Ishikawa (cell line): ENCODE measurements around the gene ZGPAT.

Source experiments
- CEBPB ChIP-seq: IDR thresholded peaks from 2 replicates; pipeline ENCODE4 v1.6.1; 2012
- CREB1 ChIP-seq: IDR thresholded peaks from 2 replicates; pipeline ENCODE4 v1.6.1; 2012; ENCODE audit warnings: low read depth
- EGR1 ChIP-seq: IDR thresholded peaks from 2 replicates; pipeline ENCODE4 v1.6.1; 2012
- EP300 ChIP-seq: IDR thresholded peaks from 2 replicates; pipeline ENCODE4 v1.6.1; 2012; ENCODE audit warnings: borderline replicate concordance
- FOXM1 ChIP-seq: IDR thresholded peaks from 2 replicates; pipeline ENCODE4 v1.6.1; 2012; ENCODE audit warnings: low read depth, borderline replicate concordance
- NFIC ChIP-seq: IDR thresholded peaks from 2 replicates; pipeline ENCODE4 v1.6.1; 2012
- RAD21 ChIP-seq: IDR thresholded peaks from 2 replicates; pipeline ENCODE4 v1.6.1; 2012; ENCODE audit warnings: low read depth
- TAF1 ChIP-seq: IDR thresholded peaks from 2 replicates; pipeline ENCODE4 v1.6.1; 2012; ENCODE audit warnings: low read depth, mild to moderate bottlenecking
- TCF12 ChIP-seq: IDR thresholded peaks from 2 replicates; pipeline ENCODE4 v1.6.1; 2012; ENCODE audit warnings: low read depth
- TEAD4 ChIP-seq: IDR thresholded peaks from 2 replicates; pipeline ENCODE4 v1.6.1; 2012
- YY1 ChIP-seq: IDR thresholded peaks from 2 replicates; pipeline ENCODE4 v1.6.1; 2012; ENCODE audit warnings: low read depth
- ZBTB7A ChIP-seq: IDR thresholded peaks from 2 replicates; pipeline ENCODE4 v1.6.1; 2012; ENCODE audit warnings: low read depth
- TF ChIP-seq, protein P1 (sequence below): IDR thresholded peaks from 2 replicates; pipeline ENCODE4 v1.6.1; 2012; ENCODE audit warnings: low read depth, mild to moderate bottlenecking
- TF ChIP-seq, protein P2 (sequence below): IDR thresholded peaks from 2 replicates; pipeline ENCODE4 v1.6.1; 2012
- TF ChIP-seq, protein P3 (sequence below): IDR thresholded peaks from 2 replicates; pipeline ENCODE4 v1.6.1; 2012

ZGPAT gene

DNA sequence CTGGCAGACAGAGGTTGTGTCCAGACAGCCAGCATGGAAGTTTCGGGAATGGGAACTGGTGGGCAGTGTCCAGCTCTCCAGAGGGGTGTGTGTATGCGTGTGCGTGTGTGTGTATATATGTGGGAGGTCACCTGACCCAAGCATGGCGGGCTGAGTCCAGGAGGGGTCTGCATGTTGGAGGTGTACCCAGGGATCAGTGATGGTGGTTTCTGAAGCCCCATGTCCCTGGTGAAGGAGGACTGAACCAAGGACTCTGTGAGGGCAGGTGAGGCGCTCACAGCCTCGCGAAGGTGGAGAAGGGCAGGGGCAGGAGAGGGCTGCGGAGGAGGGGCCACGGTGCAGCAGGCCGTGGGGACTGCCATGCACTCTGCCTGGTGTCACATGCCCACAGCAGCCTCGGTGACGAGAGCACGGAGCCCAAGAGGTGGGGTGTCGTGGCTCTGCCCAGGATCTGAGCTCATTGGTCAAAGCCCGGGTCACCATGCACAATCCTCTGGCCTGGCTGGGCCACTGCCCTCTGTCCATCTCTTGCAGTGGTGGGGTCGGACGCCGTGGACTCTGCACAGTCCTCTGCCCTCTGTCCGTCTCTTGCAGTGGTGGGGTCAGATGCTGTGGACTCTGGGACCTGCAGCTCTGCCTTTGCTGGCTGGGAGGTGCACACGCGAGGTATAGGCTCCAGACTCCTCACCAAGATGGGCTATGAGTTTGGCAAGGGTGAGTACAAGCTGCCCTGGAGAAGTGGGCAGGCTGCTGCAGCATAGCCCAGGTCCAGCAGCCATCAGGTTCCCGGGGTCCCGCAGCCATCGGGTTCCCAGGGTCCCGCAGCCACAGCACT, 26.5 kb downstream of the ZGPAT start:
- TF ChIP-seq TAF1 (no peak), CREB1 (no peak), FOXM1 (no peak), TCF12 (no peak), YY1 (no peak), NFIC (no peak), TEAD4 (no peak), ZBTB7A (no peak)
- TF ChIP-seq, protein P1, sequence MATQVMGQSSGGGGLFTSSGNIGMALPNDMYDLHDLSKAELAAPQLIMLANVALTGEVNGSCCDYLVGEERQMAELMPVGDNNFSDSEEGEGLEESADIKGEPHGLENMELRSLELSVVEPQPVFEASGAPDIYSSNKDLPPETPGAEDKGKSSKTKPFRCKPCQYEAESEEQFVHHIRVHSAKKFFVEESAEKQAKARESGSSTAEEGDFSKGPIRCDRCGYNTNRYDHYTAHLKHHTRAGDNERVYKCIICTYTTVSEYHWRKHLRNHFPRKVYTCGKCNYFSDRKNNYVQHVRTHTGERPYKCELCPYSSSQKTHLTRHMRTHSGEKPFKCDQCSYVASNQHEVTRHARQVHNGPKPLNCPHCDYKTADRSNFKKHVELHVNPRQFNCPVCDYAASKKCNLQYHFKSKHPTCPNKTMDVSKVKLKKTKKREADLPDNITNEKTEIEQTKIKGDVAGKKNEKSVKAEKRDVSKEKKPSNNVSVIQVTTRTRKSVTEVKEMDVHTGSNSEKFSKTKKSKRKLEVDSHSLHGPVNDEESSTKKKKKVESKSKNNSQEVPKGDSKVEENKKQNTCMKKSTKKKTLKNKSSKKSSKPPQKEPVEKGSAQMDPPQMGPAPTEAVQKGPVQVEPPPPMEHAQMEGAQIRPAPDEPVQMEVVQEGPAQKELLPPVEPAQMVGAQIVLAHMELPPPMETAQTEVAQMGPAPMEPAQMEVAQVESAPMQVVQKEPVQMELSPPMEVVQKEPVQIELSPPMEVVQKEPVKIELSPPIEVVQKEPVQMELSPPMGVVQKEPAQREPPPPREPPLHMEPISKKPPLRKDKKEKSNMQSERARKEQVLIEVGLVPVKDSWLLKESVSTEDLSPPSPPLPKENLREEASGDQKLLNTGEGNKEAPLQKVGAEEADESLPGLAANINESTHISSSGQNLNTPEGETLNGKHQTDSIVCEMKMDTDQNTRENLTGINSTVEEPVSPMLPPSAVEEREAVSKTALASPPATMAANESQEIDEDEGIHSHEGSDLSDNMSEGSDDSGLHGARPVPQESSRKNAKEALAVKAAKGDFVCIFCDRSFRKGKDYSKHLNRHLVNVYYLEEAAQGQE = no peak
- TF ChIP-seq, protein P2, sequence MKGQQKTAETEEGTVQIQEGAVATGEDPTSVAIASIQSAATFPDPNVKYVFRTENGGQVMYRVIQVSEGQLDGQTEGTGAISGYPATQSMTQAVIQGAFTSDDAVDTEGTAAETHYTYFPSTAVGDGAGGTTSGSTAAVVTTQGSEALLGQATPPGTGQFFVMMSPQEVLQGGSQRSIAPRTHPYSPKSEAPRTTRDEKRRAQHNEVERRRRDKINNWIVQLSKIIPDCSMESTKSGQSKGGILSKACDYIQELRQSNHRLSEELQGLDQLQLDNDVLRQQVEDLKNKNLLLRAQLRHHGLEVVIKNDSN = no peak

DNA sequence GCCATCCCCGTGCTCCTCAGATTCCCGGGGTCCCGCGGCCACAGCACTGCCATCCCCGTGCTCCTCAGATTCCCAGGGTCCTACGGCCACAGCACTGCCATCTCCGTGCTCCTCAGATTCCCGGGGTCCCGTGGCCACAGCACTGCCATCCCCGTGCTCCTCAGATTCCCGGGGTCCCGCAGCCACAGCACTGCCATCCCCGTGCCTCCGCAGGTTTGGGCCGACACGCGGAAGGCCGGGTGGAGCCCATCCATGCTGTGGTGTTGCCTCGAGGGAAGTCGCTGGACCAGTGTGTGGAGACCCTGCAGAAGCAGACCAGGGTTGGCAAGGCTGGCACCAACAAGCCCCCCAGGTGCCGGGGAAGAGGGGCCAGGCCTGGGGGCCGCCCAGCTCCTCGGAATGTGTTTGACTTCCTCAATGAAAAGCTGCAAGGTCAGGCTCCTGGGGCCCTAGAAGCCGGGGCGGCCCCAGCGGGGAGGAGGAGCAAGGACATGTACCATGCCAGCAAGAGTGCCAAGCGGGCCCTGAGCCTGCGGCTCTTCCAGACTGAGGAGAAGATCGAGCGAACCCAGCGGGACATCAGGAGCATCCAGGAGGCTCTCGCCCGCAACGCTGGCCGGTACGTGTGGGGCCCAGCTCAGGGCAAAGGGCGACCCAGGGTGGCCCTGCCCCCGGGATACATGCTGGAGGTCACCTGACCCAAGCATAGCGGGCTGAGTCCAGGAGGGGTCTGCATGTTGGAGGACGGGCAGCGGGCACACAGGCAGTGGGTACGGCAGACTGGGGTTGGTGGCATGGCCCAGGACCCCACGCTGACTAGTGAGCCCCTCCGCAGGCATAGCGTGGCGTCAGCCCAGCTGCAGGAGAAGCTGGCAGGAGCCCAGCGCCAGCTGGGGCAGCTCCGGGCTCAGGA, 27.4 kb downstream of the ZGPAT start:
- TF ChIP-seq EGR1 = no peak
- TF ChIP-seq CREB1 = no peak
- no peak for TF ChIP-seq ZBTB7A
- no peak for TF ChIP-seq CEBPB
- TF ChIP-seq RAD21 = no peak

DNA sequence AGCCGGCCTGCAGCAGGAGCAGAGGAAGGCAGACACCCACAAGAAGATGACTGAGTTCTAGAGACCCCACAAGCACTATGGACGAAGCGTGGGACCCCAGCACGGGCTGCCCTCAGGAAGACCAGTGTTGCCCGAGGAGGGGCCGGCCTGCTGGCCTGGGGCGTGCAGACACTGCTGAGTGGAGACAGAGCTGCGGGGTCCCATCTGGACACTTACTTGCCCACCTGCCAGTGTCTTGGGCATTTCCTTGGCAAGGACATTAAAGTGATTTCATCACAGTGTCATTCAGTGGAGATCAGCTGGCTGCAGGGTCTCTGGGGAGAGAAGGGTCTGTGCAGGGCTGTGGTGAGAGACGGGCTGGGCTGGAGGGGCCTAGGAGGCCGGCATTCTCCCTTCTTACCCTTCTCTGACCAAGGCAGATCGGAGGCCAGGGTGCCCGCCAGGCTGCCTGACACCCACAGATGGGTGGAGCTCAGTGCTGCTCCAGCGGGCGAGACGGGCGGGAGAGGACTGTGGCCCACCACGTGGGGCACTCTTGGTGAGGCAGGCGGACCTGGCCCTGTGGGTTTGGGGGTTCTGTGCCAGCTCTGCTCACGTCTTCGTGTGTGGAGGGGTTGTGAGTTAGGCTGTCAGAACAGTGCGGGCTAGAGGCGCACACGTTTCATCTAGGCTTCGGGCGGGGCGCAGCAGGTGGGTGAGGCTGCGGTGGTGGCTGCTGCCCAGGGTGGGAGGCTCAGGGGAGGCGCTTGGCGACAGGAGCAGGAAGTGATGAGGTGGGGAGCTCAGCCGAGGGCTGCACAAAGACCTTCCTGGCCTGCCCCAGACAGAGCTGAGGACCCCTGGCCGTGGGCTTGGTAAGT, 28.2 kb downstream of the ZGPAT start, which contains the start of gene LIME1:
LIME1 (plus strand) TSS at position 806 of the 860 bp plus-strand sequence. CDS start 886 bp downstream, outside the sequence.
- no peak for TF ChIP-seq EP300
- no peak for TF ChIP-seq TAF1
- TF ChIP-seq, protein P1 = no peak
- no peak for TF ChIP-seq CREB1
- TF ChIP-seq NFIC = no peak
- TF ChIP-seq TCF12 = no peak
- TF ChIP-seq TEAD4 = no peak

DNA sequence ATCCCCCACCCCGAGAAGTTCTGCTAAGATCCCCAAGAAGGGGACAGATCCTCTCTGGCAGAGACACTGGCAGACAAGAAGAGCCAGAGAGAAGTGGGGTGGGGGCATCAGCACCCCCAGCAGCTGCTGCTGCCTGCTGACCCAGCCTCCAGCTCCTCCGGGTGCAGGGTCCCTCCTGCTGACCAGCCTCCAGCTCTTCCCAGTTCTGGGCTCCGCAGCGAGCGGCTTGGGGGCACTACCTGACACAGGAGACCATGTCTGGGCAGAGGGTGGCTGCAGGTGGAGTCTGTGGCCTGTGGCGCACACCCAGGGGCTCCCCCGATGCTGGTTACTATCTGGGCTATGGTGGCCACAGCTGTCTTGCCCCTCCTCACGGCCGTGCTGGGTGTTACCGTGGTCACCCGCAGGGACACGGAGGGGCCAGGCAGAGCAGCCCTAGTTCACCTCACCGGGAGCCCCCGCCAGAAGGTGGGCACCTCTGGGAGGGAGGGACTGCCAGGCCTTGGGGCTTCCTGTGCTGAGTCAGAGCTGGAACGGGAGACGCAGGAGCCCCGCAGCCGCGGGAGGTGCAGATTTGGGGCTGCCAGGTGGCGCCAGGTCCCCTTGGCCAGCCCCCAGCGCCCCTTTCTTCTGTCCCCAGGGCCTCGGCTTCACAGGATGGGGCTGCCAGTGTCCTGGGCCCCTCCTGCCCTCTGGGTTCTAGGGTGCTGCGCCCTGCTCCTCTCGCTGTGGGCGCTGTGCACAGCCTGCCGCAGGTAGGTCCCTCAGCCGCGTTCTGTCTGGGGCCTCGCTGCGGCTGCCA, 29.3 kb downstream of the ZGPAT start:
- TF ChIP-seq TEAD4 (no peak), RAD21 (no peak), NFIC (no peak), TCF12 (no peak), EP300 (no peak), ZBTB7A (no peak), TAF1 (no peak), FOXM1 (no peak), CREB1 (no peak), CEBPB (no peak), YY1 (no peak), EGR1 (no peak)
- TF ChIP-seq, protein P3, sequence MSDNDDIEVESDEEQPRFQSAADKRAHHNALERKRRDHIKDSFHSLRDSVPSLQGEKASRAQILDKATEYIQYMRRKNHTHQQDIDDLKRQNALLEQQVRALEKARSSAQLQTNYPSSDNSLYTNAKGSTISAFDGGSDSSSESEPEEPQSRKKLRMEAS = no peak
- TF ChIP-seq, protein P2 = no peak
- TF ChIP-seq, protein P1 = no peak
